ENCODE measurements around the gene ADGRD1. TPM values are rescaled to one million over a fixed set of nuclear protein-coding genes. Genes with fewer than 3 reads are reported as not detected.

Gene ADGRD1
- total and polyA plus RNA-seq, 5 donors from 2014 or later, result 0.56 TPM; not detected in 4

- Histone ChIP-seq H3K4me3 (ENCODE audit: low read depth, low read length) (no peak overlapping the region), H3K27me3 (ENCODE audit: control insufficient read depth, insufficient read depth, low read length) (no peaks in the 10 kb centered on the region), H3K36me3 (ENCODE audit: control insufficient read depth, insufficient read depth, low read length) (no peaks in the 10 kb centered on the region), H3K27ac (ENCODE audit: insufficient read depth, low read length, poor library complexity, severe bottlenecking) (no peak overlapping the region), H3K9me3 (ENCODE audit: control insufficient read depth in 2 of 2, low read length in 2 of 2) (no peaks in the 10 kb centered on the region), H3K4me1 (ENCODE audit: control insufficient read depth, insufficient read depth, low read length, poor library complexity, severe bottlenecking) (no peaks in the 10 kb centered on the region)
- DNase-seq (no peak), ATAC-seq (ENCODE audit: low read depth in 2 of 2) (no peak)
- Mint-ChIP-seq H3K9me3 (peaks cover 0 to 2% (median 0%) of the 10 kb centered on the region in 7 donors), H3K36me3 (no peaks in the 10 kb centered on the region), H3K27ac (no peak overlapping the region), H3K27me3 (peaks cover 14% of the 10 kb centered on the region), H3K4me1 (no peaks in the 10 kb centered on the region), H3K4me3 (no peak overlapping the region)
Measured at GRCh38 chr12:131085816-131086591, 132.3 kb downstream of the ADGRD1 start.

GRCh38 chr12:131087302-131087818, 133.7 kb downstream of the ADGRD1 start:
- Mint-ChIP-seq H3K27me3 (peaks cover 7% of the 10 kb centered on the region), H3K4me1 (peaks cover 0 to 3% (median 0%) of the 10 kb centered on the region in 4 donors), H3K27ac (no peak overlapping the region), H3K9me3 (peaks cover 0 to 2% (median 0%) of the 10 kb centered on the region in 7 donors), H3K36me3 (no peaks in the 10 kb centered on the region), H3K4me3 (no peak overlapping the region)
- H3K27me3 ChIP-seq (ENCODE audit: control insufficient read depth, insufficient read depth, low read length), result no peaks in the 10 kb centered on the region
- H3K4me3 ChIP-seq (ENCODE audit: low read depth, low read length), result no peak overlapping the region
- DNase-seq (no peak), ATAC-seq (ENCODE audit: low read depth in 2 of 2) (no peak)
- H3K9me3 ChIP-seq (ENCODE audit: control insufficient read depth in 2 of 2, low read length in 2 of 2), result no peaks in the 10 kb centered on the region
- H3K27ac ChIP-seq (ENCODE audit: insufficient read depth, low read length, poor library complexity, severe bottlenecking), result no peak overlapping the region
- H3K36me3 ChIP-seq (ENCODE audit: control insufficient read depth, insufficient read depth, low read length), result no peaks in the 10 kb centered on the region
- no peaks in the 10 kb centered on the region for H3K4me1 ChIP-seq (ENCODE audit: control insufficient read depth, insufficient read depth, low read length, poor library complexity, severe bottlenecking)

- no peak overlapping the region for H3K4me3 ChIP-seq (ENCODE audit: low read depth, low read length)
- no peaks in the 10 kb centered on the region for H3K36me3 Mint-ChIP-seq
- H3K4me1 Mint-ChIP-seq, result peaks cover 0 to 5% (median 0%) of the 10 kb centered on the region in 4 donors
- no peaks in the 10 kb centered on the region for H3K9me3 Mint-ChIP-seq
- no peaks in the 10 kb centered on the region for H3K27me3 ChIP-seq (ENCODE audit: control insufficient read depth, insufficient read depth, low read length)
- no peaks in the 10 kb centered on the region for H3K4me1 ChIP-seq (ENCODE audit: control insufficient read depth, insufficient read depth, low read length, poor library complexity, severe bottlenecking)
- H3K27ac Mint-ChIP-seq, result no peak overlapping the region
- H3K4me3 Mint-ChIP-seq, result no peak overlapping the region
- peaks cover 7% of the 10 kb centered on the region for H3K27me3 Mint-ChIP-seq
- H3K36me3 ChIP-seq (ENCODE audit: control insufficient read depth, insufficient read depth, low read length), result no peaks in the 10 kb centered on the region
- ATAC-seq (ENCODE audit: low read depth in 2 of 2), result no peak
- H3K27ac ChIP-seq (ENCODE audit: insufficient read depth, low read length, poor library complexity, severe bottlenecking), result no peak overlapping the region
- H3K9me3 ChIP-seq (ENCODE audit: control insufficient read depth in 2 of 2, low read length in 2 of 2), result no peaks in the 10 kb centered on the region
- no peak for DNase-seq
Measured at GRCh38 chr12:131087991-131088700, 134.4 kb downstream of the ADGRD1 start.

GRCh38 chr12:131088701-131089530, 135.2 kb downstream of the ADGRD1 start:
- Mint-ChIP-seq H3K4me1 (peaks cover 0 to 6% (median 0%) of the 10 kb centered on the region in 4 donors), H3K27ac (no peak overlapping the region), H3K36me3 (no peaks in the 10 kb centered on the region), H3K27me3 (peaks cover 7% of the 10 kb centered on the region), H3K9me3 (no peaks in the 10 kb centered on the region), H3K4me3 (no peak overlapping the region)
- DNase-seq (no peak), ATAC-seq (ENCODE audit: low read depth in 2 of 2) (no peak)
- H3K27ac ChIP-seq (ENCODE audit: insufficient read depth, low read length, poor library complexity, severe bottlenecking), result no peak overlapping the region
- no peaks in the 10 kb centered on the region for H3K9me3 ChIP-seq (ENCODE audit: control insufficient read depth in 2 of 2, low read length in 2 of 2)
- H3K36me3 ChIP-seq (ENCODE audit: control insufficient read depth, insufficient read depth, low read length), result no peaks in the 10 kb centered on the region
- H3K4me1 ChIP-seq (ENCODE audit: control insufficient read depth, insufficient read depth, low read length, poor library complexity, severe bottlenecking), result no peaks in the 10 kb centered on the region
- no peaks in the 10 kb centered on the region for H3K27me3 ChIP-seq (ENCODE audit: control insufficient read depth, insufficient read depth, low read length)
- H3K4me3 ChIP-seq (ENCODE audit: low read depth, low read length), result no peak overlapping the region

GRCh38 chr12:131089531-131090273, 136.0 kb downstream of the ADGRD1 start:
- no peak overlapping the region for H3K4me3 Mint-ChIP-seq
- H3K4me1 Mint-ChIP-seq, result peaks cover 0 to 6% (median 0%) of the 10 kb centered on the region in 4 donors
- no peaks in the 10 kb centered on the region for H3K9me3 Mint-ChIP-seq
- peaks cover 7% of the 10 kb centered on the region for H3K27me3 Mint-ChIP-seq
- no peaks in the 10 kb centered on the region for H3K27me3 ChIP-seq (ENCODE audit: control insufficient read depth, insufficient read depth, low read length)
- no peaks in the 10 kb centered on the region for H3K9me3 ChIP-seq (ENCODE audit: control insufficient read depth in 2 of 2, low read length in 2 of 2)
- ATAC-seq (ENCODE audit: low read depth in 2 of 2) (no peak), DNase-seq (no peak)
- no peaks in the 10 kb centered on the region for H3K36me3 ChIP-seq (ENCODE audit: control insufficient read depth, insufficient read depth, low read length)
- H3K27ac Mint-ChIP-seq, result no peak overlapping the region
- H3K4me1 ChIP-seq (ENCODE audit: control insufficient read depth, insufficient read depth, low read length, poor library complexity, severe bottlenecking), result no peaks in the 10 kb centered on the region
- H3K36me3 Mint-ChIP-seq, result no peaks in the 10 kb centered on the region
- H3K4me3 ChIP-seq (ENCODE audit: low read depth, low read length), result no peak overlapping the region
- H3K27ac ChIP-seq (ENCODE audit: insufficient read depth, low read length, poor library complexity, severe bottlenecking), result no peak overlapping the region

GRCh38 chr12:131090274-131091210, 136.8 kb downstream of the ADGRD1 start:
- Mint-ChIP-seq H3K27me3 (peaks cover 1% of the 10 kb centered on the region), H3K36me3 (no peaks in the 10 kb centered on the region), H3K4me3 (no peak overlapping the region), H3K9me3 (no peaks in the 10 kb centered on the region), H3K27ac (no peak overlapping the region), H3K4me1 (peaks cover 0 to 6% (median 0%) of the 10 kb centered on the region in 4 donors)
- Histone ChIP-seq H3K36me3 (ENCODE audit: control insufficient read depth, insufficient read depth, low read length) (no peaks in the 10 kb centered on the region), H3K27me3 (ENCODE audit: control insufficient read depth, insufficient read depth, low read length) (no peaks in the 10 kb centered on the region), H3K4me1 (ENCODE audit: control insufficient read depth, insufficient read depth, low read length, poor library complexity, severe bottlenecking) (no peaks in the 10 kb centered on the region), H3K4me3 (ENCODE audit: low read depth, low read length) (no peak overlapping the region), H3K27ac (ENCODE audit: insufficient read depth, low read length, poor library complexity, severe bottlenecking) (no peak overlapping the region), H3K9me3 (ENCODE audit: control insufficient read depth in 2 of 2, low read length in 2 of 2) (no peaks in the 10 kb centered on the region)
- no peak for DNase-seq
- no peak for ATAC-seq (ENCODE audit: low read depth in 2 of 2)
